GF-D8 (cell line): ENCODE data around the gene ENOX1.

Experiments
- DNase-seq: peaks from one replicate; lab custom pipeline; 2025; lab: John Stamatoyannopoulos, UW

Gene ENOX1

DNA sequence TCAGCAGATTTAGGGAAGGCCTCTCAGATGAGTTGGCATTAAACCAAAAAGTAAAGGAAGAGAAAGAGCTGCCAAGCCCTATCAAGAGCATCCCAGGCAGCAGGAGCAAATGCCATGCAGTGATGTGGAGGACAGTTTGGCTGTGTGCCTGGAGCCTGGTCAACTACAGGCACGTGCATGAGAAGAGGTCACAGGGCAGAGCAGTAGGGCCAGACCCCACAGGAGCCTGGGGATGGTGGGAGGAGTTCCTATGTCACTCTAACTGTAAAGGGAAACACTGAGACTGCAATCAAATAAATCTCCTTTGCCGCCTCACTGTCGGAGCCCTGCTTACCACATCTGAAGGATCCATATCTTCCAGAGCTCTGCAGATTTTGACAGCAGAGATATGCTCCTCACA, 240.5 kb downstream of the ENOX1 start:
- DNase-seq = no peak

DNA sequence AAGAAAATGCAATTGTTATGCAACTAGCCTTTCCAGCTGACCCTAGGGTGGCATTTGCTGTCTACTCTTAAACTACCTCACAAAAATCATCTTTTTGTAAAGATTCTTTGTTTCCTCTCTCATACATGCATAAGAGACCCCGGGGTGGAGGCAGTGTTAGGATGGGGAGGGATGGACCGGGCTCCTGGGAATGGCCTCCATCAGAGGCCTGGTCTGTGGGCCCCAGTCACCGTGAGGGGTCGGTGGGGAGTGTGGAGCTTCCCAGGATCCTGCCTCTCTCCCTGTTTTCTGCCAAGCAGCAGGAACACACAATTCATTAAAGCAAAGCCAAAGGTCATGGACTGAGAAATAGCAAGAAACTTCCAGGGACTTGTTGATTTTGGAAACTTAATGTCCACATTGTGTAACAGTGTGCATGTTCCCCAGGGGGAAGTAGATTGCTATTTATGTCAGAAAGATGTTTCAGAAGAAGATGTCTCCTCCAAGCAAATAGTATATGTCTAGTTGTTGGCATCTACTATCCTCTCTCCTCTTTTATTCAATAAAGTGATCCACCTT, 241.4 kb downstream of the ENOX1 start:
- DNase-seq = no peak

DNA sequence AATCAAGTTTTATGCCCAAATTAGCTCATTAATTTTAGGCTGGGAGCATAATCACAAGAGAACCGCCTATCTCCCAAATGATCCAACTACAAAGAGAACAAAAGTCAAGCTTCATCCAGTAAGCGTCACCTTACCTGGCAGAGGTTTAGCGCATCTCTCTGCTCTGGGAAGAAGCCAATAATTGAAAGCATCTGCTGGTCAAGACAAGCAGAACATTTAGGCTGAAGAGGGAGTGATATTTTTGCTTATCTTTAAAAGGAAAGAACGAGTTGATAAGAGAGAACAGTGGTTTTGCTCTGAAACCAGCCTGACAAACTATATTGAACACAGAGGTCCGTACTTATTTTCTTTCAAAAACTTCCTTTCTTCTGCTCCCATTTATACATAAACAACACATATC, 242.1 kb downstream of the ENOX1 start:
- DNase-seq = no peak

DNA sequence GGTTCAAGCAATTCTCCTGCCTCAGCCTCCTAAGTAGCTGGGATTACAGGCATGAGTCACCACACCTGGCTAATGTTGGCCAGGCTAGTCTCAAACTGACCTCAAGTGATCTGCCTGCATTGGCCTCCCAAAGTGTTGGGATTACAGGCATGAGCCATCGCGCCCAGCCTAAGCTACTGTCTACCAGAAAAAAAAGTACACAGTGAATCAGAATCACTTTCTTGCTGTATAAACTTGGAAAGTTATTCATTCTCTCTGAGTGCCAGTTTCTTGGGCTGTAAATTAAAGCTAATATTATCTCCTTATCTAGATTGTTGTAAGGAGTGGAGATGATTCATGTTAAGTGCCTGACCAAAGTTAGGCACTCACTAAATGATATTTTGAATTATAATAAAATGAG, 242.8 kb downstream of the ENOX1 start:
- DNase-seq = no peak

DNA sequence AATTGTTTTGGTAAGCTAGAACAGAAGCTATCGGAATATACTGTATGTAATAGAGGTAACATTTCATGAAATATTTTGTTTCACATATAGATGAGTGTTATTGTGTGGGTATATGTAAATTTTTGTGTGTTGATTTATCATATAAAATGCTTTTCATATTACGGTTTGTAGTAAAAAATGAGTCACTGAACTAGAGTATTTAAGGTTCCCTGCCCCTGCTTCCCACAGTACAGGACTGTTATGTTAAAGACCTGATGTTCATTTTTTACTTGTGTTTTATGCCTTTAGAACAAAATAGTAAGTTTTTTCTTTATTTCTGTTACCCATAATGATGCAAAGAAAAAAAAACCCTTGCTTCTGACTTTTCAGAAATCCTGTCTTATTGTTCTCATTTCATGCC, 243.4 kb downstream of the ENOX1 start:
- no peak for DNase-seq

DNA sequence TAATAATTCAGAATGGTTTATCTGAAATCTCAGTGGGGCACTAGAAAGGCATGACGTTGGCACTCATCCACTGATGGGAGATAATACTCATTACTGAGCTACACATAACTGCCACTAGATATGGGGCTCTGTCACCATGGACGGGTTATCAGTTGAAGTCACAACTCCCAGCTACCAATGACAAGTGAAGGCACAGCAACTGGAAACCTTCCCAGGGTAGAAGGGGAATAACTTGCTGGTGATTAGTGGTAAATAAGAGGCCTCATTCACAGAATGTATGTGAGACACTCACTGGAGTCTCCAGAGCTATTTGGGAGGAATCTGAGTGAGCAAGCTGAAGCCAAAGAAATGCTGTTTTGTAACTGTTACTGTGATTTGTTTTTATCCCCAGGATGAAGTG, 249.6 kb downstream of the ENOX1 start:
- DNase-seq = no peak

DNA sequence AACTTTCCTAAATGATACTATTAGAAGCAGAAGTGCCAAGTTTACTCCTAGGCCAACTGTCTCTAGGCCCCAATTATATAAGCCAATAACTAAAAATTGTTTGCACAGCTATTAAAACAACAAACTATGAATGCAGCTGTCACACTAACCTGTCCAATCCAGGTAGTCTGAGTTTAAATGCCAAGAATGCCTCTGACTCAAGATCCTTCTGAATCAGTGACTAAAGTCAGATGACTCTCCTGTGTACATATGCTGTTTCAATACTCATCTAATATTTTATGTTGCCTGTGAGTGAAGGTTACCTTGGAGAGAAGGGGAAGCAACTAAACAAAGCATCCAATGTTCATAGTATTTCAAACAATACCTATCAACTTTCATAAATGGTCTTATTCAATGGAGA, 257.0 kb downstream of the ENOX1 start:
- DNase-seq = no peak

DNA sequence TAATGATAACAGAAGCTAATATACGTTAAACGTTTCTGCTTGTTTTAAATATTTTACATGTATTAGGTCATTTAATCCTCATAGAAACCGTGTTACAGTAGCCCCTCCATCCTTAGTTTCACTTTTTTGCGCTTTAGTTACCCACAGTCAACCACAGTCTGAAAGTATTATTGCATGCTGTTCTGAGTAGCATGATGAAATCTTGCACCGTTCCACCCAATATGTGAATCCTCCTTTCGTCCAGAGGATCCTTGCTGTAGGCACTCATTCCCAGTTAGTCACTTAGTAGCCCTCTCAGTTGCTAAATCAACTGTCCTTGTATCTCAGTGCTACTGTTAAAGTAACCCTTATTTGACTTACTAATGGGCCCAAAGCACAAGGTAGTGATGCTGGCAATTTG, 257.8 kb downstream of the ENOX1 start:
- DNase-seq = no peak

DNA sequence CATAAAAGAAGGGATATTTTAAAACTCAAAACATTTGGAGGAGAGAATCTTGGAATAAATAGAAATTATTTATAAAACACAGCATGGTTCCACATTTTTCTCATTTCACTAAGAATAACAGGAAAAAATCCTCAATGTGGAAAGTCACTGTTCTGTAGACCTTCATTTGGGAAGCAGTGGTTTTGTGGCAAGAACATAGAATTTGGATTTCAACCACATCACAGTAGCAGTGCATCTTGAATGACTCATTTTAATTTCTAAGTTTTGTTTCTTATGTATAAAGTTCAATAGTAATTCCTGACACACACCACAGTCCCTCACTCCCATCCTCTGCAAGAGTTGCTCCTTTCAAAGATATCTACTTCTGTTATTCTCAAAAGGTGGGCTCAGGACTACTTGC, 264.0 kb downstream of the ENOX1 start:
- DNase-seq = no peak

DNA sequence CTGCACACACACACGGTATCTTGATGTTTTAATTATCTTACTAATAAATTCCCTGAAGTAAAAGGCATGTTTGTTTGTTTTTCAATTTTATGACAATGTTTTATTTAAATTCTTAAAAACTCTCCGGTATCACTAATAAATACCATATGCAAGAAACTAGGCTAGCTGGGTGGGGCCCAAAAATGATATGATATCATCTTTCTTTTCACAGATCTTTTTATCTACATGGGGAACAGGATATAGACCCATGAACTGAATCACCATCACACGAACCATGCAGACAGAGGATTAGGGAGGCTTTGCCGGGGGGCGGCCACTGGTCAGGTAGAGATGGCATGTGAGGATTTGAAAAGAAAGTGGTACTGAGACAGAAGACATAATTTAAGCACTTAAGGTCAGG, 266.4 kb downstream of the ENOX1 start:
- DNase-seq = no peak

DNA sequence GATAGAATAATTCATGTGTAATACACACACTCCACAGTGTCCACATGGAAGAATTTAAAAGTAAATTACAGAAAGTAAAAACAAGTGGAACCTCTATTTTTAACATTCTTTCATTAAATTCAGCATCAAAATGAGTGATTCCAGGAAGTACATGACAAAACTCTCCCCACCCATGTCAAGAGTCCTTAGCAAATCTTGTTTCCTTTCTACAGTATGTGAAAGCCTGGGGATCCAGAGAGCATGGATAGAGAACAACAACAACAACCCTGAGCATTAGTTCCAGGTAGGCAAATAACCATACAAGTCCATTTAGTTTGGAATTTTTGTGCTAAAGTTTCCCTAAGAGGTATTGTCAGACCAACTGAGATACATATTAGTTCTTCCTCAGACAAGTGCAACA, 267.9 kb downstream of the ENOX1 start:
- no peak for DNase-seq

DNA sequence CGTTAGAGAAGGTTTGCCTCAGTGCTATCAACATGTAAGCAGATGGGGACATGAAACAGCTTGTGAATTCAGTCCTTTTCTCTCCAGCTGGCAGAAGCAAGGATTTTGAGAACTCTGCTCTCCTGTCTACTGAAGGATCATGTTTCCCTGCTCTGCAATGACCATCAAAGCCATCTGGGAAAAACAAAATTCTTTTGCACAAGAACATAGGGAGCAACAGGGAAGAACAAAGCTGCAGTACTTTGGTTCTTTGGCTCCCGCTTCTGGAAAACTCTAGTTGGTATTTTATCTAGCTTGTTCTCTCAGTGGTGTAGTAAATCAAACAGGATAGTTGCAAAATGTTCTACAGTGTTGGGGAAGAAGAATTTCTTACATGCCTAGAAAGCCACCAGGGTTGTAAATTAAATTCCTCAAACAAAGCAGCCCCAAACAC, 270.4 kb downstream of the ENOX1 start:
- DNase-seq = no peak

DNA sequence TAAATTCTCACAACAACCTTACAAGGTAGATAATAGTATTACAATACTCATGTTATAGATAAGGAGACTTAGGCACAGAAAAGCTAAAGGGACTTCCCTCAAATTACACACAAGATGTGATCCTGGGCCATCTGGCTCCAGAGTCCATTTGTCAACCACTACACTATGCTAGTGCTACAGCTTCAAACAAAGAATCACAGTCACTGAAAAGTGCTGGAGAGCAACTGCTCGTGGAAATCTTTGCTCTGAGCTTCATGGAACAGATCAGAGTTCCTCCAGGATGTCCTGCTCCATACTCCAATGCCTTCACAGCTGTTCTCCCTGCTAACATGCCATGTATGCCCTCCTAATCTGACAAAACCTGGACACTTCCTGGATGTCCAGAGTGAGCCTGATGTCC, 271.2 kb downstream of the ENOX1 start:
- DNase-seq = no peak

DNA sequence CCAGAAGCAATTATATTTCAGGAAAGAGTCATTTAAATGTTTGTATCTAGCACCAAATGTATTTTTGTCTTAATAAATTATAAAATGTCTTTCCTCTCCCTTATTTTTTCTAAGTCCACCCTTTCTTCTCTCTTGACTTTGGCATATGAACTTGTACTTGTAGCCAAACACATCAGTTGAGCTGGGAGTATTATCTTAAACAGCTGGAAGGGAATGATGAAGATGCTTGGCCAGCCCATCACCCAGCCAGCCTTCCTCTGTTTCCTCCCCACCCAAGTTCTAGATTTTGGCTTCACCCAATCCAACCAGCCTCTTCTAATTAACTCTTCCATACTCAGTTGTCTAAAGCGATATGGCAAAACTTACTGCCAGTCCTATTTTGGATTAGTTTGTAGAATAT, 272.5 kb downstream of the ENOX1 start:
- DNase-seq = no peak

DNA sequence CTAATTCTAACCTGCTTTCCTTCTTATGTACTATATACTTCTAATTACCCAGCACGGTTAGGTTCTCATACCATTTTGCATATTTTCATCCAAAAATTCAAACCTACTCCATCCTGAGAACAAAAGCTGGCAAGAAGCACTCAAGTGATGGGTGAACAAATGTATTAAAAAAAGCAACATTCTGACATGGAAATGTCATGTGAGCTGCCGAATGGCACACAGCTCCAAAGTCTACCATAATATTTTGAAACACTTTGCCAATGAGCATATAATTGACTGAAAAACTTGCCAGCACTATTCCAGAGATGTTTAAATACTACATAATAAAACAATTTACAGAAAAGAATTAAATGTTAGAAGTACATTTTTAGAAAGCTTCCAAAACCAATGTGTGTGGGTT, 274.6 kb downstream of the ENOX1 start:
- DNase-seq = no peak

DNA sequence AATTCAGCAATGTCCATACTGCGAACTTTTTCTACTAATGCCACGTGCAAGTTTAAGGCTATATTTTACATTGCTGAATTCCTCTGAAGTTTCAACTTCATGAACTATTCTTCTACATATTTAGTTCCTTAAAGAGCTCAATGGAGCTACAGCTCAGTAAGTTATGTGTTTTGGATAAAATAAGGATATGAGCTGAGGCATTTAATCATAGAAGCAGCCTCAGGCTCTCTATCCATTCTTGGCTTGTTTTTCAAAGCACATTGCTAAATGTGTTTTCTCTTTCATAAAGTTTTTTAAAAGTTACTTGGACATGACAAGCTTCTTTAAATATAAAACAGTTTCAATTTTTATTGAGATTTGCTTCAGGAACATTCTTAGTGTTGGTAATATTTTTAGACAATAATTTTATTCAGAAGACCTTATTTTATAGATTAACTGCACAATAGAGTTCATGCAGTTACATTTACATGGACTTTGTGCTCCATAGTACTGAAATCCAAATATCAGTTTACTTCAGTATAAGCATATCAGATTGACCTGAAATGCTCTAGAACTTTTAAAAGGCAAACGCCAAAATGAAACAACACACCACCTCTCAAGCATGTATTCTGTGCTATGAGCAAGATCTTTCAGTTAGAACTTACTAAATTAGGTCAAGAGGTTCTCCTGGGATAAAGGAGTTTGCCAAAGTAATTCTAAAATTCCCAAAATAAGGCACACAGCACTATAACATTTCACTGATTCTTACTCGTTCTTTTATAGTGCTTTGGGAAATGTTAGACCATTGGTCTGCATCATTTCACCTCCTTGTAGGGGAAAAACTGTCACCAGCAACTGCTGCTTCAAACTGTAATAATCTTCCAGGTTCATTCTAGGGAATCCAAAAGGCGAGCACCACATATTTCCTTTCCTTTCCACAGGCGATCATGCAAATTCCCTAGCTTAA, 275.5 kb downstream of the ENOX1 start:
- no peak for DNase-seq

DNA sequence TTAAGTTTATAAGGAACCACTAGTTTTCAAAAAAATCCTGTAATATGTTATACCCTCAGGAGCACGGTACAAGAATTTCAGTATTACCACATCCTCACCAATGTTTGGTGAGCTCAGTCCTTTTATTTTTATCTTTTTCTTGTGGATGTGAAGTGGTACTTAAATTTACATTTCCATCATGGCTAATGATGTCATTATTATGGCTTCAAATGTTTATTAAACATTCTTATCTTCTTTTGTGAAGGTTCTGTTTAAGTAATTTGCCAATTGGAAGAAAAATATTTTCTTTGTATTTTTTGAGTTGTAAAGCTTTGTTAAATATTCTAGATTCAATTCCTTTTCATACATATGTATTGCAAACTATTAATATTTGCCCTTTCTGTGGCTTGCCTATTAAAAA, 291.0 kb downstream of the ENOX1 start:
- DNase-seq = no peak

DNA sequence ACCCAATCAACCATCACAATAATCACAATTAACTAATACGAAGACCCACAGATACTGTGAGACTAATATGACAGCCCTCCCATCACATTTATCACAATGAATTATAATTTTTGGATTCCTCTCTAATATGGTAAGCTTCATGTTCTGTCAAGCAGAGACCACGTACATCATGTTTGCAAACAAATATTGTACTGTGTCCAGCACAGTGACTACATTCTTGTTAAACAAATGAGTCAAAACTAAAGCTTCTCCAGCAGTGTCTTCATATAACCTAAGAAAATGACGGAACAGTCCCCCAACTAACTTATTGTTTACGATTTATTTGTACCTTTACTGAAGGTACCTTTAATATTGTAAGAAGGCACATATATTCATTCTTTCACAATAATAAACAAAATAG, 292.6 kb downstream of the ENOX1 start:
- DNase-seq = no peak

DNA sequence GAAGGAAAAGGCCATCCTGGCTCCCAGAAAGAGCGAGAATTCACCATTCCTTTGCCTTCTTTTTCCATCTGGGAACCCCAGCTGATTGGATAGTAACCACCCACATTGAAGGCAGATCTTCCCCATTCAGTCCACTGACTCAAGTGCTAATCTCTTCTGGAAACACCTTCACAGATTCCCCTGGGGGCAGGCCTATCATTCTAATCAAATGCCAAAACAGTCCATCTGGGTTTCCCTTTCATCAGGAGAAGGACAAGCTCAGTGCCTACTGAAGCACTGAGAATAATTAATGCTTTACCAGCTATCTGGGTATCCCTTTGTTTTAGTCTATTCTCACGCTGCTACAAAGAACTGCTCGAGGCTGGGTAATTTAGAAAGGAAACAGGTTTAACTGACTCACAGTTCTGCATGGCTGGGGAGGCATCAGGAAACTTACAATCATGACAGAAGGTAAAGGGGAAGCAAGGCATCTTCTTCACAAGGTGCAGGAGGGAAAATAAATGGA, 293.2 kb downstream of the ENOX1 start:
- DNase-seq = no peak

DNA sequence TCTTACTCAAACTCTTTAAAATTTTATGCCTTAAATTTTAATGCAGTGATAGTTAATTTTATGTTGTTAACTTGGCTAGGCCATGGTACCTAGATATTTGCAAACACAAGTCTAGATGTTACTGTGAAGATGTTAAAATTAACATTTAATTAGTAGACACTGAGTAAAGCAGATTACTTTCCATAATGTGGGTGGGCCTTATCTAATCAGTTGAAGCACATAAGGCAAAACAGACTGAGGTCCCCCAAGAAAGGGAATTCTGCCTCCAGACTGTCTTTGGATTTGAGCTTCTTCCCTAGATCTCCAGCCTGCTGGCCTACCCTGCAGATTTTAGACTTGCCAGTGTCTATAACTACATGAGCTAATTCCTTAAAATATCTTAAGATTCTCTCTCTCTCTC, 294.0 kb downstream of the ENOX1 start:
- DNase-seq = no peak

DNA sequence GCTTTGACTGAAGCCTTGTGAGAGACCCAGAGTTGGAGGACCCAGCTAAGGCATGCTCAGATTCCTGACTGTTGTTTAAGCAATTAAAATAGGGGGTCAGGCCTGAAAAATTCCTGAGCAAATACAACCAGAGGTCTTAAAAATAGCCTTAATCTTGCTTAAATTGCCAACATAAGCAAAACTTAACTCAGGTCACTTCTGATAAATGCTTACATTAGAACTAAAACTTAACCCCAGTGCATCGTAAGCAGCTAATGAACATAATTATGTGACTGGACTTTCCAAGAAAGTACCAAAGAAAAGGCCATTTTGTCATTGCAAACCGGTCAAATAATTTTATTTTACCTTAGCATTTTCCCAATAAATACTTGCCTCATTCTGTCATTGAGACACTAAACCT, 294.5 kb downstream of the ENOX1 start:
- DNase-seq = no peak

DNA sequence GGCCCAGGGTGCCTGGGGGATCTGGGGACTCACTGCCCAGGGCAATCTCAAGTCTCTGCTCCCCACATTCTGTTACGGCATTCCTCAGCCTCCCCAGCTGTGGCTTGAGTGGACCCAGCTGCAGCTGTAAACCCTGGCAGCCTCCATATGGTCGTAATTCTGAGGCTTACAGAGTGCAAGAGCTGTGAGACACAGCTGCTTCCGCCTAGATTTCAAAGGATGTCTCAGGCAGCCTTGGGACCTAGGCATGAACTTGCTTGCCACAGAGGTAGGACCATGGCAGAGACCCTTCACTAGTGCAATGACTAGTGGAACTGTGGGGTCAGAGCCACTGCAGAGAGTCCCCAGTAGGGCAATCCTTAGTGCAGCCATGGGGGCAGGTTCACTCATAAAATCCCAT, 297.5 kb downstream of the ENOX1 start:
- no peak for DNase-seq

DNA sequence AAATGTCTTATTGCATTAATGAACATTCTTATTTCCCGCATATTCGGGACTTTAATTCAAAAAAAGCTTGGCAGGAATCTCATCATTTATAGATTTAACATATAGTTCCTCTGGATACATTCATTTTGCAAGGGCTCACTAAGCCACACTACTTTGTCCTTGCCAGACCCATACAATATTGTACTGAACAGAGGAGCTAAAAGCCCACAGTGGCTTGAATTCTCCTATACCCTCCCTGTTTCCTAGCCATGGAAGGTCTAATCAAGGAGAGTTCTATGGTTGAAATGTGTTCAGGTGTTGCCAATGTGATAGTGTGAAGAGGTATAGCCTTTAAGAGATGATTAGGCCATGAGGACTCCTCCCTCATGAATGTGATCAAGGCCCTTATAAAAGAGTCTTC, 298.9 kb downstream of the ENOX1 start:
- DNase-seq = no peak

DNA sequence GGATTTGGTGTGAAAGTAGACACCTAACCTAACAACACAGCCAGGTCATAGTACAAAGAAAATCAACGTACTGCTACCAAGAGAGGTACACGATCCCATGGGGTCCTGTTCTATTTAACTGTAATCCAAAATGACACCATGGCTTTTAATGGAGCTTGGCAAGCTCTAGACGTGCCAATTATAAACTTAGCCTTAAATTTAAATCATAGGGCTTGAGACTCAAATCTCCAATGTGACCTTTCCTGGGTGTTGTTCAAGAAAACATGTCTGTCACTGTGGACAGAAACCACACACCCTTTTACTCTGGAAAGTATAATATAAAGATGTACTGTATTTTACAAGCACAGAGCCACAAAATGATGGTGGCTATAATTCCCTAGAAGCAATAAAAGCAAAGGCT, 299.3 kb downstream of the ENOX1 start:
- no peak for DNase-seq
